ENCODE data around the gene CBS.

DNA sequence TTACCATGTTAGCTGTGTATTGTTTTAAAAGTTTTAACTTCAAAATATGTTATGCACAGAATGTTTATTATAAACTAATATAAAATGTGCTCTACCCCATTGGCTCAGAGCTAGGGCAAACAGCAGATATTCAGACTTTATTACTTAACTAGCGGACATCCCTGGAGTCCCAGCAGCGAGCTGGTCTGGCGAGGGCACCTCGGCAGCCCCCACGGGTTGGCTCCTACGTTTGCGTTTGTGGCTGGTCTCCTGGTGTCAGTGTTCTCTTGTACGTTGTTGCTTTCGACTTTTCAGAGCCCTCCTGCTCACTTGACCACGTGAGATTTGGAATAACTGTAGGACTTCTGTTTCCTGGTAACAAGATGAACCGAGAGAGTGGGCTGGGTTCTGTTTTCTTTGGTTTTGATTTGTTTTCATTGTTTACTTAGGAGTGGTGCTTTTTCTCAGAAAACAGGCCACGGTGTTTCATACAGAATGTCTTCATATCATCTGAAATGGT, 44.5 kb downstream of the CBS start:
- TF ChIP-seq CTCF (conservative IDR thresholded peaks at IDR 0.05 in 1 of 2, IDR thresholded peaks at IDR 0.05 in 1 of 2; ENCODE audit: extremely low read depth in 1 of 2, insufficient read depth in 1 of 2, low read depth in 1 of 2, low read length in 2 of 2) (no peak), EZH2 (IDR thresholded peaks at IDR 0.05; ENCODE audit: borderline replicate concordance, low read length) (no peak)

Measured in mammary epithelial cell (primary cell).